AG04450 (cell line): ENCODE data around the gene SMIM5. TPM values are rescaled to one million over a fixed set of nuclear protein-coding genes. Genes with fewer than 3 reads are reported as not detected.

Experiments
- CTCF ChIA-PET: fragments of 300-600, 350-600 bp; formaldehyde crosslinking; extraction: SDS; loops from one replicate; lab custom pipeline; 2022; ENCODE audit warnings: antibody characterized with exemption, inconsistent platforms; lab: Charles Lee
- POLR2A ChIA-PET: fragments of 350-600 bp; formaldehyde crosslinking; extraction: SDS; loops from one replicate; lab custom pipeline; 2021; ENCODE audit warnings: antibody characterized with exemption, inconsistent platforms; lab: Yijun Ruan, JAX
- DNase-seq: peaks from one replicate; pipeline ENCODE4 v3.0.0-alpha.2; 2011; ENCODE audit warnings: low read depth, low spot score
- H3K27ac ChIP-seq: one replicate; pipeline ENCODE4 v1.5.1; 2012; ENCODE audit warnings: low read depth, low read length, control low read depth
- H3K27me3 ChIP-seq: one replicate; pipeline ENCODE4 v1.6.0; 2012; ENCODE audit warnings: low read length; ENCODE audit not compliant: control insufficient read depth, insufficient read depth
- H3K4me3 ChIP-seq: 2 replicates; pipeline ENCODE4 v1.5.1; 2011; ENCODE audit warnings: mild to moderate bottlenecking, low read depth, low read length, control low read depth
- H3K9me3 ChIP-seq: 2 replicates; pipeline ENCODE4 v1.5.1; 2012; ENCODE audit warnings: low read length; ENCODE audit not compliant: control insufficient read depth, insufficient read depth
- CTCF ChIP-seq: IDR thresholded peaks from 2 replicates; pipeline ENCODE4 v1.5.1; 2011; ENCODE audit warnings: low read depth, low read length, control low read depth, inconsistent platforms
- polyA plus RNA-seq: library from polyadenylated mRNA; depleted of rRNA; stranded (reverse); fragments of >200 nt; gene quantifications from 2 replicates; pipeline ENCODE4 v1.2.3, GENCODE V29; 2011

SMIM5 gene
- polyA plus RNA-seq, 1 experiment, result not detected

DNA sequence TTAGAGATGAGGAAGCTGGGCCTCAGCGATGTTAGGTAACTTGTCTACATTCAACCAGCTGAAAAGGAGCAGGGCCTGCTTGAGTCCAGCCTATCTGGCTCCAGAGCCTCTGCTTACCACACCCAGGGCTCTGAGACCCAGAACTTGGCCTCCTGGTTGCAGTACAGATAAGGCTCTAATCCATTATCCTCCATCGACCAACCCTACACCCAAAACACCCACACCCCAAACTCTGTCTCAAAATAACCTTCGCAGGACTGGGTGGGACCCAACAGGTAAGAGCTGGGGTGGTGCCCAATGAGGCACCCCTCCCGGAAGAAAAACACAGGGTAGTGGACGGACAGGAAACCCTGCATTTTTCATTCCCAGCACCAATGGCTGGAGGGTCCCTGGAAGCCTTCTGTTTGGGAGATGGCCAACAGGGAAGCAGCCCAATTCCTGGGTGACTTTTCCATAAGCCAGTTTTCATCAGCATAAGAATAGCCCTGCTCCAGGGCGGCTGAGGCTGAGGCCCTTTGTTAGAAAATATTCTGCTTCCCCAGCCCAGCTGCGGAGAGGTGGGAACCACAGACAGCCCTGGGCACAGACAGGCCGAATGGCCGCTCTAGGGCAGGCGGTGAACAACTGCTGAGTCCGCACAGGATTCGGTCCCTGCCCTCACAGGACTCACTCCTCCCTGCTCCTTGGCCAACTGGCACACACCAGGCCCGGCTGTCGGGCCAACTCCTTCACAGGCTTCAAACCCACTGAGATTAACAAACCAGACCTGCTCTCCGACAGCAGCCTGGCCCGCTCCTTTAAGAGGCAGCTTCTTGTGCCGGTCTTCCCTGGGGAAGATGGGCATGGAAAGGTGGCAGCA, 9.8 kb downstream of the SMIM5 start:
- DNase-seq, result no peak
- CTCF ChIA-PET, result interaction anchor here (16.8 kb wide), 1 partner anchor 10 kb away, joined by 226 read pairs; the partner anchor contains the start of gene SMIM5

GRCh38 chr17:75643643-75644017, 10.4 kb downstream of the SMIM5 start:
- CTCF ChIA-PET, result interaction anchor here (1.4 to 16.8 kb wide), 3 partner anchors 10 to 104 kb away, joined by 9 to 226 read pairs (median 10); partner anchors contain the start of gene SMIM5
- H3K27me3 ChIP-seq, result no peaks in the 10 kb centered on the region
- H3K27ac ChIP-seq, result no peak overlapping the region
- POLR2A ChIA-PET, result no interaction called here
- no peak for TF ChIP-seq CTCF
- no peak overlapping the region for H3K4me3 ChIP-seq
- DNase-seq, result no peak
- H3K9me3 ChIP-seq, result no peaks in the 10 kb centered on the region

More for the DNA sequence above, 9.8 kb downstream of the SMIM5 start:
- H3K9me3 ChIP-seq, result no peaks in the 10 kb centered on the region
- TF ChIP-seq CTCF, result no peak
- no peak overlapping the region for H3K4me3 ChIP-seq
- POLR2A ChIA-PET, result no interaction called here
- no peak overlapping the region for H3K27ac ChIP-seq
- no peaks in the 10 kb centered on the region for H3K27me3 ChIP-seq

DNA sequence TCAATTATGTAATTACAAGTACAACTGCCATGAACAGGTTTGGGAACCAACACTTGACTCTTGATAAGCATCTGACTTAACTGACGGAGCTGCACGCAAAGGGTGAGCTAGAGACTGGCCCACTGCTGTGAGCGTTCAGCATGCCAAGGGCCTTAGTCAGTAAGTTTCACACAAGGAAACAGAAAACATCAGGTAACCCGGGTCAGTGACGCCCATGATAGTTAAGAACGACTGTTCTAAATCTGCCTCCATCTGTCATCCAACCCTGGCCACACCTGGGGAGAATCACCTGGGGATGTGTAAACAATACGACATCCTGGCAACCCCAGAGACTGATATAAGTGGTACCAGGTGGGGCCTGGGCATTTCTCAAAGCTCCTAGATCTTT, 12.3 kb downstream of the SMIM5 start:
- no peak for TF ChIP-seq CTCF
- Histone ChIP-seq H3K27ac (no peak overlapping the region), H3K27me3 (no peaks in the 10 kb centered on the region), H3K4me3 (no peak overlapping the region), H3K9me3 (no peaks in the 10 kb centered on the region)
- POLR2A ChIA-PET, result no interaction called here
- CTCF ChIA-PET, result interaction anchor here (0.9 to 16.8 kb wide), 3 partner anchors 8 to 104 kb away, joined by 3 to 226 read pairs (median 9); partner anchors contain the start of gene SMIM5
- no peak for DNase-seq

DNA sequence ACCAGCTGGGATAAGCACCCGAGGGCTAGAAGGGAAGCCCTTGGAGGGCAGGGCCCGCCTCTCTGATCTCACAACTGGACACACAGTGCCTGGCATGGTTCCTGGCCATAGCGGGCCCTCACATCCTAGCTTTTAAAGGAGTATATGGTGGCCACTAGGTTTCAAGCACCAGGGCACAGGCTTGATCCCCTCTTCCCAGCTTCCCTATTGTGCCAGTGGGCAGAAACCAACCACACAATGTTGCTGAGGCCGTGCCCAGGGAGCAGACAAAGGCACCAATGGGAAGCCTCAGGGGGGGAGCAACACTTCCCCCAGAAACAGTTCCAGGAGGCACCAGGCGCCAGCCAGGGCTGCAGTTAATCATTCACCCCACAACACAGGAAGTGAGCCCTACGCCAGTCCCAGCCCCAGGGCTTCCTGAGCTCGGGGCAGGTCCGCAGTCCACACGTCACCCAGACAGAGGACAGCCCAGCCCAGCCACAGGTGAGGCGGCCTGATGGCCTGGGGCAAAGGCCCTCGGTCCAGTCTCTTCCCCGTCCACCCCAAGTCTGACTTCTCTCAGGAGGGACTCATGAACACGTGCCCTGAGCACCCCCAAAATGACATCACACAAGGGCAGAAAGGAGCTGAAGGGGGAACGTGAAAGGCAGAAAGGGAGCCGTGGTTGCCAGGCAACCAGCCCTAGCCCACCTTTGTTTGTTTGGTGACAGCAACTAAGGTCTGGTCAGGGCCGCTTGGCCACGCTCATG, 12.8 kb downstream of the SMIM5 start:
- no peak overlapping the region for H3K4me3 ChIP-seq
- no peak for DNase-seq
- POLR2A ChIA-PET, result no interaction called here
- no peaks in the 10 kb centered on the region for H3K27me3 ChIP-seq
- TF ChIP-seq CTCF, result no peak
- CTCF ChIA-PET, result interaction anchor here (0.9 to 16.8 kb wide), 3 partner anchors 13 to 104 kb away, joined by 3 to 226 read pairs (median 7); partner anchors contain the start of gene SMIM5
- no peaks in the 10 kb centered on the region for H3K9me3 ChIP-seq
- H3K27ac ChIP-seq, result no peak overlapping the region

DNA sequence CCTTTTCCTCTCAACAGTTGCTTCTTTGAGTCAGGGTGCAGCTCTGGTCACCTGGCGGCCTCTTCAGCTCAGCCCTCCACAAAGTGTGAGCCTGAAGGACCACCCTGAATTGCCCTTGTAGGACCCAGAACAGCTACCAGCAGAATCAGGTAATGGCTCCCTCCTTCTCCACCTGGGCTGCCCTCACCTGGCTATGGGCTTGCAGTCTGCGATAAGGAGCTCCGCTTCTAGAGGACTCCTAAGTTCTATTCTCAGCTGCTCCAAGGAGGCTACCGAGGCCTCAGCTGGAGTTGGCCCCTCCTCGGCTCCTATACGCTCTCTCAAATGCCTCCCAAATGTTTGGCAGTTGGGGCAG, 13.4 kb downstream of the SMIM5 start:
- TF ChIP-seq CTCF, result no peak
- H3K4me3 ChIP-seq, result no peak overlapping the region
- ChIA-PET CTCF (interaction anchor here (2.2 to 16.8 kb wide), 2 partner anchors 13 to 101 kb away, joined by 7 to 226 read pairs; partner anchors contain the start of gene SMIM5), POLR2A (no interaction called here)
- H3K27ac ChIP-seq, result no peak overlapping the region
- DNase-seq, result no peak
- no peaks in the 10 kb centered on the region for H3K27me3 ChIP-seq
- no peaks in the 10 kb centered on the region for H3K9me3 ChIP-seq
